ENCODE measurements around the gene C18orf32.
A peak's percentile ranks its signal among the peaks of the same experiment; 100 is the strongest.
"Not testable (repeated sequence)": the region's sequence is repeated elsewhere in the genome, so short reads cannot be mapped to it uniquely, and the experiment has no call there.

The C18orf32 gene

DNA sequence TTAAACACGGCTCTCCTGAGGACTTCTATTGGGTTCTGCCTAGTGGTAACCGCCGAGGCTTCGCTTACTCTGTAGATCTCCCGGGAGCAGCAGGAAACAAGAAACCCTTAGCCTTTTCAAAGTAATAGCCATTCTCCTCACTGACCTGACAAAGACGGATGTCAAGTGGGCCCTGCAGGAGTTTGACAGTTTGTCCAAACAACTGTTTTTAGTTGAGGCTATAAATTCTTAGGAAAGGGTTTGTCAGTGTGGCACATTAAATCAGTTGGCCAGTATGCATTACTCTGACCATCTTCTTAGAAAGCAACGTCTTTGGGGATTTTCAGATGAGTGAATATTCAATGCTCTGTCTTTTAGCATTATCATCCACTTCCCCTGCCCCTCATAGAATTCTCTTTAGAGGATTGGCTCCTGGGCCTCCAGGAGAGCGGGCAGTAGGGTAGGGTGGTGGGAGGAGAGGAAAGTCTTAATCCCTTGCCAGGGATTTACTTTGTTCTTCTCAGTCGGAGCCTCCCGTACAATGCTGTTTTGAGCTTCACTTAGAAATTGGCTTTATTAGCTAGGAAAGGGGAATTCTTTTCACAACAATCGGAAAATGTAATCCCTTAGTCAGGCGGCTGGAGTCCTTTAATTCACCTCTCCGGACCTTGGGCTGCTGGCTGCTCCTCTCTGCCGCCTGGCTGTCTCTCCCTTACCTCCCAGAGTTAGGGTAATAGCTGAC is 13.3 kb upstream of the C18orf32 start:
- no peak for DNase-seq

DNA sequence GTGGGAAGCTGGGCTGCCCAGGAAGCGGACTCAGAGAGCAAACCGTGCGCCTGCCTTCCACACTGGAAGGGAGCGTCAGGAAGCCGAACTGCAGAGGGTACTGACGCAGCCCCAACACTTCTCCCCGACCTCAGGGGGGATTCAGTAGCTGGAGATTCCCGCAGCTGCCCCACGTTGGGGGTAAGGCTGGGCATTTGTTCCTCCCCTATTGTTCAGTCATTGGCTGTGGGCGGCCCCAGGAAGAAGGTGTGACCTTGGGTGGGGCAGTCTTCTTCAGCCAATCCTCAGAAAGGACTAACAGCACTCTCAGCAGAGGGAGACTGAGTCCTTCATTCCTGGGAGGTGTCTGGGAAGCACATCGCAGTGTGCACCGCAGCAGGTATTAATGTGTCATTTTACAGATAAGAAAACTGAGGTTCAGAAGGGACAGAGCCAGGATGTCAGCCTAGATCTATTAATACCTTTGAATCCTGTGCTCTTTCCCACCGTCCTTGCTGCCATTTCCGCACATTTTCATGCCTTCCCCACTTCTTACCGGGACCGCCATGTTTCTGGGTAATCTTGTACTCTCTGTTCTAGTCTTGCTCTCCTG is 12.1 kb upstream of the C18orf32 start:
- no peak for DNase-seq

DNA sequence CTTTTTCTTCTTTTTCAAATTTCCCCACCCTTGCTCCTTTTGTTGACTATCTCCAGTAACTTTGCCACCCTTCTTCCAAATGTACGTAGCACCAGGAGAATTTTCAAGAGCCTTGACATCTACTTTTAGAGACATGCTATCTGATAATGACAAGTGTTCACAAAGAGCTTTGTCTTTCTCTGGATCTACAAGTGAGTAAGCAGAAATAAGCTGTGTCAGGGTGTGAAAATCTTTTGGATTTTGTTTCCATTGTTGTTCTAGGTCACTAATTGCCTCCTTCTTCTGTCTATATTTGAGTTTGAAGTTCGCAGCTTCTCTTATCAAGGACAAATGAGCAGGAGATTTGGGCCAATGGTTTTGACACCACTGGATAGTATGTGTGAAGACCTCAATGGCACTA is 8.4 kb upstream of the C18orf32 start:
- no peak for DNase-seq

DNA sequence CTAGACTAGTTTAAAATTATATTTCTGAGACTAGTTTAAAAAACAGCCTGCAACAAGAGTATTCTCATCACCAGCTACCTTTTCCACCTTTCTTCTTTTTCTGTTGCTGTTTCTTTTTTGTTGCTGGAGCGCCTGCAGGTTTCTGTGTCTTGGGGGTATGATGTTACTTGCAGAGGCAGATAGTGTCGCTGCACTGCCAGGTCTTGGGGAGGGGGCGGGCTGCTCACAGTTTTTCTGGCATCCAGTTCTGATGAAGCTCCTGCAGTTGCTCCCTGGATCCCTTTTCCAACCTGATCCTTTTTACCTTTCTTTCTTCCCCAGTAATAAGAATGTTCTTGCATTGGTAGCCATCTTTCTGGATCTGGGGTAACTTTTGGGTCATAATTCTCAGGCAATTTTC is 8.0 kb upstream of the C18orf32 start:
- DNase-seq: no peak

DNA sequence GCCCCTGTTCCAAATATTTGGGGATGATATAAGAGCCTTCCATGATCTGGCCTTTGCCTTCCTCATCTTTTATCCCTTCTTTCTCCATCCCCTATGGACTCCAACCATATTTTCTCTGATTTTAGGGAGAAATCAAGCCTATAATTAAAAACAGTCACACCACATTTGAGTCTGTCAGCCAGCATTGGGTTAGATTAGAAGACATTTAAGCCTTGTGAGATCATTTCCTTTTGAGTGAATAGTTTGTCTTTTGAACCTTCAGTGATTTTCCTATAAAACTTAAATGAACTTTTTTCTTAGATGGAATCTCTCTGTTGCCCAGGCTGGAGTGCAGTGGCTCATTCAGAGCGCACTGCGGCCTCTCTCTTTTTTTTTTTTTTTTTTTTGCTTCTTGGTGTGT is 7.6 kb upstream of the C18orf32 start:
- no peak for DNase-seq

DNA sequence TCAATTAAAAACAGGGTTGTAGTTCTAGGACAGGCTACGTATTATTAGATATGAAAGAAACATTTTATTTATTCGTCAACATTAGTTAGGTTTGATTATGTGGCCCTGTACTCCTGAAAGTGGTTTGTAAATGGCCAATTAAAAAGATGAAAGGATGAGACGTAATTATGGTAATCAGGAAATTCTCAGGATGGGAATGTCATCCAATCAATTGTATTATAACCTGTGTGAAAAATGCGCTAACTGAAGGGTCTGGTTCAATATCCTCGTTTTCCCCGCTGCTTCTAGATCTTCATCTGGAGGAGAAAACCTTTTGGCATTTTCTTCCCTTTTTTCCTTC is 5.6 kb upstream of the C18orf32 start:
- no peak for DNase-seq

DNA sequence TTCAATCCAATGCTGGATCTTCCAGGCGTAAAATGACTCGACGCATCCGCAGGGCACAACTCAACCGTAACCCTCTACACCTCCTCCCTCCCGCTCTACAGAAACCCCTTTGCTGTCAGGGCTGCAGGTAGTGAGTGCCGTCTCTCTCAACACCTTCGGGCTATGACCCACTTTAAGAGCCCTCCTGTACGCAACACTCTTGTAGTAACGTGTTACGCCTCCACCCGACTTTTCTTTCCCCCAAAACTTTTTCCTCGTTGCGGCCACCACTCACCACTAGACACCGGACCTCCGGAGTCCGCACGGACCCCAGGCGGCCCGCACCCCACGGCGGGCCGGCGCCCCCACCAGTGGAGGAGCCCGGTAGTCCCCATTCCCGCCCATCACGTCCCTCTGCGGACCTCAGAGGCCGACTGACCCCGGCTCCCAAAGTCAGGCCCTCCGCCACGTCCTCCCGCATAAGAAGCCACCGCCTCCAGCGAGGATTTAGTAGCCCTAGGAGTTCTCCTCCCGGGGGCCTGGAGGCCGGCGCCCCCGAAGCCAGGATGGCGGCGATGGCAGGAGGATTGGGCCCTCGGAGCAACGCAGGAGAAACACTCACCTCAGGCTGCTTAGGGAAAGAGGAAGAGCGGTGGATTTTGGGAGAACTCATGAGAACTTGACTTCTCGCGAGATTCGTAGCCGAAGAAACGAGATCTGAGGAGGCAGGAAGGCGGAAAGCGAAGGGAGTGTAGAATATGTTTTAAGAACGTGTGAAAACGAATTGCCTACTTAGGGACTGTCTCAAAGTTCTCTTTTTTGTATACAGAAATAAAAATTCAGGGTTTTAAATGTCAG is 5.0 kb upstream of the C18orf32 start, which contains the start of gene RPL17:
Gene RPL17, minus strand, starts transcription at position 609 of the 837 bp plus-strand sequence.
- peak; percentile 96 for DNase-seq

DNA sequence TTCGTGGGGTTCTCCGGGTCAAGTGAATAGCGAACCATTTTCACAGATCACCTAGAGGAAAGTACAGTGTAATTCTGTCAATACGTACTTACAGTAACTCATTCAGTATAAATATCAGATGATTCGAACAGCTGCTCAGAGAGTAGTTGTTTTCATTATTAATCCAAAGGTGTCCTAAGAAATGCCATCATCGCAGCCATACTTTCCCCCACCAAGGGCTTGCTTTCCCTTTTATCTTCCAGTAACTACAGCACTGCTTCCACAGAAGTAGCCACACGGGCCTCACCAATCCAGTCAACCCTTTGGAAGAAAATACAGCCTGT is 4.5 kb upstream of the C18orf32 start:
- no peak for DNase-seq

DNA sequence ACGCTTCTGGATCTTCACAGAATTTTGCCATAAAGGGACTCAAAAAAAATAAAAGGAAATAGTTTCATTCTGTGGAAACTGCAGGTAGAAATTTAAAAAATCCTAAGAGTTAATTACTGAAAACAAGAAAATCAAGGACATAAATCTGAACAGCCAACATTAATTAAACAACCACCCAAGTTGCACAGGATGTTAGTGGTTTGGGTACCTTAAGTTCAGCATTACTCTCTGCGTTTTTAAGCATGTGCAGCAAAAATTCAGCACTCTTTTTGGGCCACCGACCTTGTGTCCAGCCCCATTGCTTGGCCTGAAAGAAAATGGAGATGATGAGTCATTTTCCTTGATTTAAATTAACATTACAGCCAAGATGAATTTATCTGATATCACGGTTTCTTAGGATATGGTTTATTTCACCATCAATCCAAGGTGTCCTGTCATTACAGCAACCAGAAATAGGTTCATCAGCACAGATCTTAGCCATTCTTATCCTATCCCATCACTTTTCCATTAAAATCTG is 3.3 kb upstream of the C18orf32 start:
- DNase-seq: peak; percentile 24

DNA sequence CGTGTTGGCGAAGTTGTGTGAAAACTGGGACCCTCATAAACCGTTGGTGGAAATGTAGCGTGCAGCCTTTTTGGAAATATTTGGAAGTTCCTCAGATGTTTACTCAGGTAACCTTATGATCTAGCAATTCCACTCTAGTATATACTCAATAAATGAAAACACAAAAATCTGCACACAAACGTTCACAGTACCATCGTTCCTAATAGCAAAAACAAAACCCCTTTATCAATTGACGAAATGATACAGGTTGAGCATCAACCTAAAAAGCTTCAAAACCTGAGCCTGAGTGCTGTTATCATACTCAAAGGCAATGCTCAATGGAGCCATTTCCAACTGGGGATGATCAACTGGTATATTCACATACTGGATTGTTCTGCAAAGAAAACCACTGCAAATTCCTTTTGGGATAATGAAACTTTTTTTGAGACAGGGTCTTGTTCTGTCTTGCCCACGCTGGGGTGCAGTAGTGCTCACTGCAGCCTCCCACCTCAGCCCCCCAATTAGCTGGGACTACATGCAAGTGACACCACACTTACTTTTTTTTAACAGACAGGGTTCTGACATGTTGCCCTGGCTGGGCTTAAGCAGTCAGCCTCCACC is 777 bp upstream of the C18orf32 start:
- DNase-seq: no peak

DNA sequence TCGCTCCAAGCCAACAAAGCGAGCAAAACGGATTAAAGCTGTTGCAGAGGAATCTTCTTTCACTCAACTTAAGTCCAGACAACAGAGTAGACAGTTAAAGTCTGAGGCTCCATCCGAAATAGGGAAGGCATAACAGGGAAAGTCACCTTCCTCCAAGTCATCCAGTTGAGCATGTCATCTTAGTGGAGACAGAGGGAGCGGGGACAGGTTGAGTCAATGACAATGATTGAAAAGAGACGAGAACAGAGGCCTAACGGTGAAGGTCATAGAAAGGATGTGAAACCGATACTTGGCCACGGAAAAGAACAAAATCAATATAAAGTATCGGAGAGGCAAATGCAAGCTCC is 455 bp downstream of the C18orf32 start:
- DNase-seq: no peak

DNA sequence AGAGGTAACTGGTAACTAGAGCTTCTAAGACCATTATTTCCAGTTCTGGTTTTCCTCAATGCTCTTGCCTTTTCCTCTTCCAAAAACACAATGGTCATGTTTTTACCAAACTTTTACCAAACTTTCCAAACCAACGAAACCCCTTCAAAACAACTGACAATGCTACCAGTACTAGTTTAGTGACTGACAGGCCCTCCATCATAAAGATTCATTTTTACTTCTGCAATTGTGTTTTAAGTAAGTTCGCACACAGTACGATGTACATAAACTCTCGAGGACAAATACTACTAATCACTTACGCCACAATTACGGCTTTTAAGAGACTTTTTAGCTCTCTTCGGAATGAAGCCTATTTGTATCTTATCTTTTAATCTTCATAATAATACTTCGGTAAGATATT is 900 bp downstream of the C18orf32 start:
- no peak for DNase-seq

DNA sequence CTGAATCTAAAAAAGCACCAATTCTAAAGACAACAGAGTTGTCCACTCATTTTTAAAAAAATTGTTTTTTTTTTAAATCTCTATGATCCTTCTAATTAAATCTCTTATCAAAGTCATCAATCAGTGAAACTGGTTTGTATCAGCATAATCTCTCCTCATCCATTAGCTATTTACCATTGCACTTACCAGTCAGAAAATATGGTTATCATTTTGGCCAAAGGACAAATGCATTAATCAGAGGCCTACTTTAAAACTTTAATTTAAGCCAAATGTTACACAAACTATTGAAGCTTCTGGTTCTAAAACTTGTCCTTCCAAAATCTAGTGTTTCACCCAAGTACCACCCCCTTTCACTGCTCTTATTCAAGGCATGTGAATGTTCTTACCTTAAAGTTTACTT is 3.8 kb downstream of the C18orf32 start:
- no peak for DNase-seq

DNA sequence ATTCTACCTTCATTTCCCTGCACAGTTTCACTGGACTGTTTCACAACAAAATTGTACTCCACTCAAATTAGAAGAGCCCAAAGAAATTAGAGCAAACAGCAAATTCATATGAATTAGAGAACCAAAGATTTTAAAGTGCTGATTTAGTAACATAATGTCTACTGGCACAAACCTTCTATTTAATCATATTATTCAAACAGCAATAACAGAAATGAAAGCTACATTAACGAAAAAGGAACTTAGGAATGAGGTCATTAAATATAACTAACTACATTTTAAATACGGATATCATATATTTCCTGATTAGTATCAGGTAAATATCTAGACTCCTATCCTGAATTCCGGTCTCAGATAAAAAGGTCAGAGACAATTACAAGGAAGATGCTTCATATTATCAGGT is 5.1 kb downstream of the C18orf32 start:
- no peak for DNase-seq

DNA sequence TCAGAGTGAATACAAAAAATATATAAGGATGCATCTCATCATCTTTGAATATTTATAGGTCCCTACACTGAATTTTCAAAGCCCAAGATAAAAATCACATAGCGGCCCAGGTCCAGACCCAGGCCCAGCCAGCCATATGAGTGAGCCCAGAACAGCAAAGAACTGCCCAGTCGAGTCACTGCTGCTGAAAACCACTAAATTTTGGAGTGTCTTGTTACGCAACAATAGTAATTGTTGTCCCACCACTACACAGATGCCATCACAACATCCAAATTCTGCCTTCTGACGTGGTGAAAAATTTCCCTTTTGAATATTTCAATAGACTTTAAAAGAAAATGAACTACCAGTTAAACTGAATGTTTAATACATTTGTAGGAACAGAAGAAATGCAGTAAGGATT is 5.7 kb downstream of the C18orf32 start:
- no peak for DNase-seq

DNA sequence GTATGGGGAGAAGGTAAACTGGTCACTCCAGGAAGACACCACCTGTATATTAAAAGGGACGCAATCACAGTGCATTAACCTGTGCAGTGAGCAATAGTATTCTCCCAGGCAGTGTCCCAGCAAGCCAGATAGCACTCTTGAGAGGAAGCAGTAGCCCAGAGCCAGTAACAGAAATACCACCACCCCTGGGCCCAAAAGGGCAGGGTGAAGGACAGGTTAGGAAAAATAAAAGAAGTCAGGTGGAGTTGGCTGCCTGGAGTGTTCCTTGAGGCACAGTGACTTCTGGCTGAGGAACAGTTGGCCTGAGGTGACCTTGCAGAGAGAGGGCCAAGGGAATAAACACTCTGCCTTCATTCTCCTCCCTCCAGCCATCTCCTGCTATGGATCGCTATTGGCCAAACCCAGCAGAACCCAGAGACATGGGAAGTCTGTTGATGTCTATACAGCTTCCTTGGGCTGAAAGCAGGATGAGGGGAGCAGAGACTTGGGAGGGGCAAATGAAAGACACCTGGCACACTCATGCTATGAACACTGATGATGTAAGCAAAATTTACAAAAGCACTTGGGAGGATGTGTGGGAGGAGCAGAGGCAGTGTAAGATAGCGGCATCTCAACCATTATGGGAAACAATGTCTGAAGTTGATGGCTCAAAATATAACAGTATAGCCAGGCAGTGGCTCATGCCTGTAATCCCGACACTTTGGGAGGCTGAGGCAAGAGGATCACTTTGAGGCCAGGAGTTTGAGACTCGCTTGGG is 7.5 kb downstream of the C18orf32 start:
- DNase-seq: no peak

DNA sequence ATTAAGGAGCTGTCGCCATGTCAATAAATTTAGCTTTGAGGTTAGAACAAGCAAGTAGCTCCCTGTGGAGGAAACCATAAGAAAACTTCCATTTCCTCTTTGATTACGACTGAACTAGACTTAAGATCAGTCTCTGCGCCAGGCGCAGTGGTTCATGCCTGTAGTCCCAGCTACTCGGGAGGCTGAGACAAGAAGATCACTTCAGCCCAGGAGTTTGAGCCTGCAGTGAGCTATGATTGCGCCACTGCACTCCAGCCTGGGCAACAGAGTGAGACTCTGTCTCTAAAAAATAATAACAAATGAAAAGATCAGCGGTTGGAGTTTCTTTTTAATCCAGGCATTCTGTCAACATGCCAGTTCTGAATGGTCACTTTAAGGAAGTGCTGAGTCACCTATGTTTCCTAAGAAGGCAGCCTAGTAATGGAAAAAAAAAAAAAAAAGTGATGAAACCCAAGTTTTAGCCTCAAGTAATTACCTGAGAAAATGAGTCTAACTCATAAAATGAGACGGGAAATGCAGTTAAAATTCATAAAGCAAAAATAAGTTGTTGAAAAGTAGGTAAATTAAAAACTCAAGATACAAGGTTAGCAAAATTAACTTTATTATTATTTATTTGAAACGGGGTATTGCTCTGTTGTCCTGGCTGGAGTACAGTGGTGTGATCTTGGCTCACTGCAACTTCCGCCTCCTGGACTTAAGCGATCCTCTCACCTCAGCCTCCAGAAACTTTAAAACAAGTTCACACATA is 10.2 kb downstream of the C18orf32 start:
- DNase-seq: no peak

DNA sequence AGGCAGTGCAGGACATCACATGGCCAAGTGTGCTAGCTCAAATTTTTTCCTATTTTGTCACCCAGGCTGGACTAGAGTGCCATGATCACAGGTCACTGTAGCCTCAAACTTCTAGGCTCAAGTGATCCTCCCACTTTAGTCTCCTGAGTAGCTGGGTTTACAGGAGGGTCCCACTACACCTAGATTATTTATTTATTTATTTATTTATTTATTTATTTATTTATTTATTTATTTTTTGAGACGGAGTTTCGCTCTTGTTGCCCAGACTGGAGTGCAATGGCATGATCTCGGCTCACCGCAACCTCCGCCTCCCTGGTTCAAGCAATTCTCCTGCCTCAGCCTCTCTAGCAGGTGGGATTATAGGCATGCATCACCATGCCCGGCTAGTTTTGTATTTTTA is 12.1 kb downstream of the C18orf32 start:
- DNase-seq: not testable (repeated sequence)

DNA sequence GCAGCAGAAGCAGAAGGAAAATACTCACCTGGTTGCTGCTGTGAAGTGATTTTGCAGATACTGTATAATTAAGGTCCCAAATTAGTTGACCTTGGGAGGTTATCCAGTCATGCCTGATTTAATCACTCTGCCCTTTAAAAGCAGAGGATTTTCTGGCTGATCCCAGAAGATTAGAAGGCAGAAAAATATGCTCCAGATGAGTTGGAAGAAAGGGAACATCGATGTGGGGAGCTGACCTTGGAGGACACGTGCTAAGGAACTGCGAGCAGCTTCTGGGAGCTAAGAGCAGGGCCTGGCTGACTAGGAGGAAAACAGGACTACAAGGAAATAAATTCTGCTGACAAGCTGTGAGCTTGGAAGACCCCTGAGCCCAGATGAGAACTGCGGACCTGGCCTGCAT is 13.3 kb downstream of the C18orf32 start:
- no peak for DNase-seq

DNA sequence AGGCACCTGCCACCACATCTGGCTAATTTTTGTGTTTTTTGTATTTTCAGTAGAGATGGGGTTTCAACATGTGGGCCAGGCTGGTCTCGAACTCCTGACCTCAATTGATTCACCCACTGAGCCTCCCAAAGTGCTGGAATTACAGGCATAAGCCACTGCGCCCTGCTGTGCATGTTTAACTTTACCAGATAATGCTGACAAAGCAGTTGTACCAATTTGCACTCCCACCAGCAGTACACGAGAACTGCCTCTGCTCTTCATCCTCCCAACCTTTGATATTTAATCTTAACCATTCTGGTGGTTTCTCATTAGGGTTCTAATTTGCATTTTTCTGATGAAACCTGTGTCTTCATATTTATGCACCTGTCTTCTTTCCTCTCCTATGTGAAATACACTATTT is 14.6 kb downstream of the C18orf32 start:
- no peak for DNase-seq

DNA sequence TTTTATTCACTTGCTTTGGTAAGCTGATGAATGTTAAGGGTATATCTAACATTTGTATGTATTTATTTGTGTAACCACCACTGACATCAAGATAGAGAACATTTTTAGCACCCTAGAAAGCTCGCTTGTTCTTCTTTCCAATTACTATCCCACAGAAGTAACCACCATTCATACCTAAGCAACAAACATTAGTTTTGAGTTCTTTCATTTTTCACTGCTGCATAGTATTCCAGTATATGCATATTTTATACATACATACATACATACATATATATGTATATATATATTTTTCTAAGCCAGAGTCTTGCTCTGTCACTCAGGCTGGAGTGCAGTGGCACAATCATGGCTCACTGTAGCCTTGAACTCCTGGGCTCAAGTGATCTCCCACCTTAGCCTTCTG is 15.5 kb downstream of the C18orf32 start:
- DNase-seq: no peak

DNA sequence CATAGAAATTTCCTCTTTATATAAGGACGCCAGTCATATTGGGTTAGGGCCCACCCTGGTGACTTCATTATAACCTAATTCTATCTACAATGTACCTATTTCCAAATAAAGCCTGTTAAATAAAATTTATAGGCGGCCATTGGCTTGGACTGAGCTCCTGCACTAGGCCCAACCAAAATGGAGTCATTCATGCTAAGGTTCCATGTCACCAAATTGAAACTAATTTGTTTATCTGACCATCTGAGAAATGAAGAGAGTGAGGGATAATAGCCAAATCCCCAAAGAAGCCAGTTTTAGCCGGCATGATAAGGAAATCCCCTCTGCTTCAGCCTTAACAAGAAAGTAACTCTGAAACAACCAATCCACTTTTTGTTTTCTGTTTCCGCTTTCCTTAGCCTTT is 19.4 kb downstream of the C18orf32 start:
- DNase-seq: no peak

All from CD4-positive, alpha-beta T cell treated with Interleukin-12 subunit alpha and Interleukin-12 subunit beta, for 1 hour (primary cell).